Uterus (tissue), 4 donors: Measurements from ENCODE around the gene GPSM1. TPM values are rescaled to one million over a fixed set of nuclear protein-coding genes. Genes with fewer than 3 reads are reported as not detected.

Experiments
- DNase-seq, 2 donors: peaks; one replicate each; pipeline ENCODE4 v3.0.0-alpha.2; 2019 to 2020
- H3K27ac ChIP-seq, 2 donors: fragments of 200-600 bp; sonication (generic); 1 replicate in 1 of 2; 2 replicates in 1 of 2; pipeline ENCODE4 v1.5.1; 2016 to 2018
- H3K27me3 ChIP-seq, 2 donors: fragments of 200-600 bp; sonication (generic); one replicate each; pipeline ENCODE4 v1.5.1; 2018 to 2019; ENCODE audit warnings: control low read depth in 1 of 2
- H3K36me3 ChIP-seq, 2 donors: fragments of 200-600 bp; sonication (generic); one replicate each; pipeline ENCODE4 v1.5.1; 2019; ENCODE audit warnings: control low read depth in 1 of 2
- H3K4me1 ChIP-seq, 2 donors: fragments of 200-600 bp; sonication (generic); one replicate each; pipeline ENCODE4 v1.5.1; 2018 to 2019; ENCODE audit warnings: control low read depth in 1 of 2
- H3K4me3 ChIP-seq, 2 donors: fragments of 200-600 bp; sonication (generic); 1 replicate in 1 of 2; 2 replicates in 1 of 2; pipeline ENCODE4 v1.5.1; 2018 to 2019; ENCODE audit warnings: mild to moderate bottlenecking in 1 of 2
- H3K9me3 ChIP-seq, 2 donors: fragments of 200-600 bp; sonication (generic); one replicate each; pipeline ENCODE4 v1.5.1; 2019; ENCODE audit warnings: control low read depth in 1 of 2
- CTCF ChIP-seq, 4 experiments: fragments of 200-600 bp in 2 of 4; fragments of 450-650 bp in 2 of 4; sonication (generic) in 2 of 4; IDR thresholded peaks; one replicate each; pipeline ENCODE4 v1.5.1; 2016 to 2019; ENCODE audit warnings: antibody characterized with exemption in 4 of 4, mild to moderate bottlenecking in 2 of 4, moderate library complexity in 1 of 4
- POLR2A ChIP-seq, 2 donors: fragments of 450-650 bp; IDR thresholded peaks; one replicate each; pipeline ENCODE4 v1.6.1; 2016; ENCODE audit warnings: antibody characterized with exemption in 2 of 2, mild to moderate bottlenecking in 1 of 2, moderate library complexity in 1 of 2
- intact Hi-C: fragments of 100-400 bp; cut with DNase I; formaldehyde crosslinking; loops from one replicate; pipeline ENCODE4 v1.15.1; 2023; ENCODE audit warnings: low total_unique reads
- total RNA-seq, 4 donors: library from RNA; depleted of rRNA in 3 of 4; stranded (reverse); fragments of >200 nt in 3 of 4; gene quantifications; one replicate each; pipeline versions ENCODE4 v1.1.0 to v1.2.4, GENCODE V29; 2014 to 2023
- donor health status: DM: yes; HTN: yes; CAD: no.

Gene GPSM1
- total RNA-seq, 4 donors from 2014 or later: 4.4 to 43.6 (median 24.1) TPM

- H3K9me3 ChIP-seq: no peaks in the 10 kb centered on the region
- H3K27ac ChIP-seq: no peak within 1 kb of the TSS
- no peaks in the 10 kb centered on the region for H3K27me3 ChIP-seq
- TF ChIP-seq CTCF (IDR thresholded peaks at IDR 0.05): no peak
- TF ChIP-seq POLR2A (IDR thresholded peaks at IDR 0.05): no peak
- intact Hi-C loops: no loop called here
- no peak for DNase-seq
- no peak within 1 kb of the TSS for H3K4me3 ChIP-seq
- no peaks in the 10 kb centered on the region for H3K4me1 ChIP-seq
- H3K36me3 ChIP-seq: no peaks in the 10 kb centered on the region
These were observed 46.2 kb downstream of the GPSM1 start, which contains the start of gene CARD9 for GRCh38 chr9:136373300-136374182. Gene CARD9, minus strand, starts transcription at chr9:136373669. Its CDS starts 1,591 bp downstream, at chr9:136372078.

- Histone ChIP-seq H3K27me3 (no peaks in the 10 kb centered on the region), H3K4me3 (no peak overlapping the region), H3K9me3 (no peaks in the 10 kb centered on the region), H3K36me3 (no peaks in the 10 kb centered on the region), H3K27ac (no peak overlapping the region), H3K4me1 (no peaks in the 10 kb centered on the region)
- no peak for DNase-seq
- intact Hi-C loops: no loop called here
- TF ChIP-seq POLR2A (IDR thresholded peaks at IDR 0.05) (no peak), CTCF (IDR thresholded peaks at IDR 0.05) (no peak)
These were observed 46.8 kb downstream of the GPSM1 start for GRCh38 chr9:136374183-136374575.

- Histone ChIP-seq H3K36me3 (no peaks in the 10 kb centered on the region), H3K4me1 (no peaks in the 10 kb centered on the region), H3K27ac (no peak overlapping the region), H3K27me3 (no peaks in the 10 kb centered on the region), H3K4me3 (no peak overlapping the region), H3K9me3 (no peaks in the 10 kb centered on the region)
- TF ChIP-seq CTCF (IDR thresholded peaks at IDR 0.05): no peak
- no peak for TF ChIP-seq POLR2A (IDR thresholded peaks at IDR 0.05)
- no peak for DNase-seq
- intact Hi-C loops: no loop called here
These were observed 47.8 kb downstream of the GPSM1 start for GRCh38 chr9:136375096-136375495.

DNA sequence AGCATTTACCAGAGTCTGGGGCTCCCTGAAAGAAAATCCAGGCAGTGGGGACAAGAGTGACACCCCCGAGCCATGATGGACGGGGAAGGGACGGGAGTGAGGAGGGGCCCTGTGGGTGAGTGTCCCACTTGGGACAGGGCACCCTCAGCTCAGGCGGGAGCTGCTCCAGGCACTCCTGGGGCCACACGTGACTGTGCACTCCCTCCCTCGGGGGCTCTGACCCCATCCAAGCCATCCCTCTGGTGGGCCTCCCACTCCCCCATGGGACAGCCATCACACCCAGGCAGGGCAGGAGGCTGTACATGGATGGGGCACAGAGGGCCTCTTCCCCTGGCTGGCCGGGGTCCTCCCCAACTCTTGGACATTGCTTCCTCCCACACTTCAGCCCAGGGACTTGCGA is 49.1 kb downstream of the GPSM1 start:
- H3K9me3 ChIP-seq: no peaks in the 10 kb centered on the region
- no peak overlapping the region for H3K27ac ChIP-seq
- no peaks in the 10 kb centered on the region for H3K4me1 ChIP-seq
- H3K36me3 ChIP-seq: no peaks in the 10 kb centered on the region
- no peak for TF ChIP-seq POLR2A (IDR thresholded peaks at IDR 0.05)
- no peak for TF ChIP-seq CTCF (IDR thresholded peaks at IDR 0.05)
- DNase-seq: no peak
- H3K4me3 ChIP-seq: no peak overlapping the region
- no peaks in the 10 kb centered on the region for H3K27me3 ChIP-seq
- intact Hi-C loops: no loop called here

DNA sequence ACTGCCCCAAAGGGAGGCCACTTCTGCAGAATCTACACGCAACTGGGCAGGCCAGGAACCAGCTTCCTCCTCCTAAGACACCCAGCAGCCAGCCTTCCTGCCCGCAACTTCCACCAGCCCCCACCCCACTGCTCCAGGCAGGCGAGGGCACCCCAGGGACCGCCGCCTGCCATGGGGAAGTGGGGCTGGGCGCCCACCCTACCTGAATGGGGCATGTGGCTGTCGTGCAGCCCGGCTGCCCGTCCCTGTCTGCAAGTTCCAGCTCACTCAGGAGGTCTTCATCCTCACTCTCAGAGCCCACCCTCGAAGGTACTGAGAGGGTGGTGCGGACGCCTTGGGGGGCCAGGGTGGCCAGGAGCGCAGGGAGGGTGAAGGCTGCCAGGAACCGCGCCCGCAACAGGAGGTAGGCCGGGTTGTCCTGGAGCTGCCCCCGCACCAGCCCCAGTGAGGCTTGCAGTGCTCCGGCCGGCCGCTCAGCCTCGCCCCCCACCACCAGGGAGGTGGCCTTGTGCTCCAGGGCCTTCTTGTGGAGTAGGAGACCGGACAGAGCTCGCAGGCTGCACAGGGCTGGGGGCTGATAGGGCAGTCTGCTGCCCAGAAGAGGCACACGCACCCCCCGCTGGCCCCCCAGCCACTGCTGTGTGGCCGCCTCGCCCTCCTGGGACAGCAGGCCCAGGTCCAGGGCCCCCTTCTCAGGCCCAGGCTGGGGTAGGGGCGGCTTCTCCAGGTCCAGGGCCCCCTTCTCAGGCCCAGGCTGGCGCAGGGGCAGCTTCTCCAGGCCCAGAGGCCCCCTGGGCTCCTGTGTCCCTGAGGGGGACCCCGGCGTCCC is 50.2 kb downstream of the GPSM1 start:
- intact Hi-C loops: no loop called here
- Histone ChIP-seq H3K27ac (no peak overlapping the region), H3K4me3 (no peak overlapping the region), H3K9me3 (no peaks in the 10 kb centered on the region), H3K27me3 (no peaks in the 10 kb centered on the region), H3K36me3 (no peaks in the 10 kb centered on the region), H3K4me1 (no peaks in the 10 kb centered on the region)
- no peak for TF ChIP-seq CTCF (IDR thresholded peaks at IDR 0.05)
- TF ChIP-seq POLR2A (IDR thresholded peaks at IDR 0.05): no peak
- no peak for DNase-seq
